Heart left ventricle (tissue), 13 donors: ENCODE measurements around the gene CTDSPL2.

Experiments
- POLR2A ChIP-seq, 2 donors: fragments of 450-650 bp; IDR thresholded peaks; one replicate each; pipeline ENCODE4 v1.6.1; 2017; ENCODE audit warnings: antibody characterized with exemption in 2 of 2, mild to moderate bottlenecking in 2 of 2, moderate library complexity in 2 of 2
- TF ChIP-seq, protein P1 (sequence below), 12 donors: fragments of 200-600 bp; sonication (generic) in 4 of 12; IDR thresholded peaks; one replicate each; pipeline versions ENCODE4 v1.5.0 to v1.8.0; 2018 to 2022; ENCODE audit warnings: antibody characterized with exemption in 12 of 12, mild to moderate bottlenecking in 5 of 12
- donor health status: ischemic (EF 13 %, LVEDD 7.1; RV severe dilation, severe dysfunction).
- donor health status: DM: no; HTN: yes; CAD: no.
- donor health status: DM: no; HTN: no; CAD: no.
- donor health status: ischemic (EF 25% LVEDD 6.9; RV normal size, moderate dysfunction).
- donor health status: ischemic (EF 25% LVEDD 5.7; RV mildly dilated, moderate dysfunction).
- donor health status: ischemic (EF 35%, LVEDD 5.7; RV mildly dilated, moderate dysfunction).
- donor health status: nonischemic (EF 11% LVEDD 7.7; RV severe dilation, severe dysfunction).
- donor health status: DM: yes; HTN: yes; CAD: no.
- donor health status: PGD.
- donor health status: ischemic (EF 29% LVEDD 5.4; RV normal size, mild dysfunction).
- donor health status: nonischemic (EF 23%, LVEDD 6.1; RV moderate dilation, normal function).

- TF ChIP-seq, protein P1, sequence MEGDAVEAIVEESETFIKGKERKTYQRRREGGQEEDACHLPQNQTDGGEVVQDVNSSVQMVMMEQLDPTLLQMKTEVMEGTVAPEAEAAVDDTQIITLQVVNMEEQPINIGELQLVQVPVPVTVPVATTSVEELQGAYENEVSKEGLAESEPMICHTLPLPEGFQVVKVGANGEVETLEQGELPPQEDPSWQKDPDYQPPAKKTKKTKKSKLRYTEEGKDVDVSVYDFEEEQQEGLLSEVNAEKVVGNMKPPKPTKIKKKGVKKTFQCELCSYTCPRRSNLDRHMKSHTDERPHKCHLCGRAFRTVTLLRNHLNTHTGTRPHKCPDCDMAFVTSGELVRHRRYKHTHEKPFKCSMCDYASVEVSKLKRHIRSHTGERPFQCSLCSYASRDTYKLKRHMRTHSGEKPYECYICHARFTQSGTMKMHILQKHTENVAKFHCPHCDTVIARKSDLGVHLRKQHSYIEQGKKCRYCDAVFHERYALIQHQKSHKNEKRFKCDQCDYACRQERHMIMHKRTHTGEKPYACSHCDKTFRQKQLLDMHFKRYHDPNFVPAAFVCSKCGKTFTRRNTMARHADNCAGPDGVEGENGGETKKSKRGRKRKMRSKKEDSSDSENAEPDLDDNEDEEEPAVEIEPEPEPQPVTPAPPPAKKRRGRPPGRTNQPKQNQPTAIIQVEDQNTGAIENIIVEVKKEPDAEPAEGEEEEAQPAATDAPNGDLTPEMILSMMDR (IDR thresholded peaks at IDR 0.05), result no peak
- TF ChIP-seq POLR2A (IDR thresholded peaks at IDR 0.05), result no peak
These were observed 63.2 kb downstream of the CTDSPL2 start for GRCh38 chr15:44490622-44491021.
